Measurements from ENCODE around the gene DPP6. TPM values are rescaled to one million over a fixed set of nuclear protein-coding genes. Genes with fewer than 3 reads are reported as not detected.

DPP6 gene
- total RNA-seq, 8 experiments from 2014 or later: 0.07 to 21.1 (median 1.7) TPM

DNA sequence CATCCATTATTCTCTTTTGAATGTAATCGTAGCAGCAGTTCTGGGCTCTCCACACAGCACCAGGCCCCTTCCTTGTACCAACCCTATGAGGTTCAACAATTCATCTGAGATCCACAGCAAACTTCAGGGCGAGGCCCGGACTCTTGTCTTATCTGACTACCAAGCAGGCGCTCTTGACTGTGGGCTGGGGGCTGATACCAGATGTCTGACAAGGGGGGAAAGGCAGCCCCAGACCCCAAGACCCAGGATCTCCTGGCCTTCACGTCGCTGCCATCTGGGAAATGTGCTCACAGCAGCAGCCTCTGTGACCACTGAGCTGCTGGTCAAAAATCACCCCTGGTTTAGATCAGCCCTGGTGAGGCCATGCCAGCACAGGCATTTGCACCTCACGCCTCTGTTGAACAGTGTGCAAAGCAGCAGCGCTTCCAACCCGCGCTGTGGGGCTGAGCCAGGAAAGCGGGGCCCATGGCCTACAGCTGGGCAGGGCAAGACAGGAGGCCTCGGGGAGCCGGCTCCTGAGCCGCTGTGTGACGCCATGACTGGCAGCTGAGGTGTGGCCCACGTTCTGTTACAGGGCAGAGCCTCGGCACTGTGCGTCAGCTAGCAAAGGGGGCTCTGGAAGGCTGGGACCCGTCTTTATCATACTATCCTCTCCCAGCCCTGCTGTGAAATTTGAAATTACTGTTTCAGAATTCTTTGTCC is 806.8 kb downstream of the DPP6 start:
- in situ Hi-C loops (cut with MboI; ENCODE audit: low pct_unique_long_range_greater_than_20kb in 2 of 9, low sequenced_read_pairs in 9 of 9, unreplicated experiment in 9 of 9): no loop called here
- Histone ChIP-seq H3K4me3 (no peak overlapping the region), H3K4me1 (replicated peaks in 1 of 2) (no peaks in the 10 kb centered on the region), H3K27ac (no peak overlapping the region)
- ATAC-seq (replicated peaks in 6 of 8): no peak
- WGBS, 10 experiments: 0 to 100% (median 40%) methylated on average over 1 to 6 of the region's 19 CpGs; no CpG with 5 or more reads in 1 of the 10 experiments

- ATAC-seq (replicated peaks in 6 of 8): no peak
- WGBS, 10 experiments: 0 to 97% (median 61%) methylated on average over 1 to 10 of the region's 21 CpGs; no CpG with 5 or more reads in 4 of the 10 experiments
- in situ Hi-C loops (cut with MboI; ENCODE audit: low pct_unique_long_range_greater_than_20kb in 2 of 9, low sequenced_read_pairs in 9 of 9, unreplicated experiment in 9 of 9): no loop called here
Observed at GRCh38 chr7:154859747-154860620, 807.8 kb downstream of the DPP6 start.

GRCh38 chr7:154860621-154861375 is 808.6 kb downstream of the DPP6 start:
- no peak for ATAC-seq (replicated peaks in 6 of 8)
- in situ Hi-C loops (cut with MboI; ENCODE audit: low pct_unique_long_range_greater_than_20kb in 2 of 9, low sequenced_read_pairs in 9 of 9, unreplicated experiment in 9 of 9): no loop called here
- 0 to 91% (median 65%) methylated on average over 1 to 6 of the region's 7 CpGs; no CpG with 5 or more reads in 2 of the 10 experiments for WGBS, 10 experiments
- H3K4me1 ChIP-seq (replicated peaks in 1 of 2): no peaks in the 10 kb centered on the region
- no peak overlapping the region for H3K4me3 ChIP-seq
- H3K27ac ChIP-seq: no peak overlapping the region

More at GRCh38 chr7:154859747-154860620, 807.8 kb downstream of the DPP6 start:
- no peak overlapping the region for H3K4me3 ChIP-seq
- H3K27ac ChIP-seq: no peak overlapping the region
- H3K4me1 ChIP-seq (replicated peaks in 1 of 2): no peaks in the 10 kb centered on the region

DNA sequence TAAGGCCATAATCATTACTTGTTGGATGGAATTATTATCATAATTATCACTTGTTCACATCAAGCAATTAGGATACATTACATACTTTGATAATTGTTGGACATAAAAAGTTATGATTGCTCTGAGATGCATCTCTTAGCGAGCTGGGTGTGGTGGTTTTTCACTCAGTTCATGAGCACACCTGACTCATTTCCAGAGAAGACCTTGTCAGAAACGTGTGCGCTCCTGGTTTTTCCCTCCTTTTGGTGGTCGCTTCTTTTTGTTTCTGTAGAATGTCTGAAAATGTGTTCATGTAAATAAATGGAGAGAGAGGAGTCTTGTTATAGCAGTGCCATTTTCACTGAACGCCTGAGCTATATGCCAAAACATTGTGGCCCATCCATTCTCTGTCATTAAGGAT is 809.4 kb downstream of the DPP6 start:
- in situ Hi-C loops (cut with MboI; ENCODE audit: low pct_unique_long_range_greater_than_20kb in 2 of 9, low sequenced_read_pairs in 9 of 9, unreplicated experiment in 9 of 9): no loop called here

GRCh38 chr7:154862153-154862791 is 810.1 kb downstream of the DPP6 start:
- in situ Hi-C loops (cut with MboI; ENCODE audit: low pct_unique_long_range_greater_than_20kb in 2 of 9, low sequenced_read_pairs in 9 of 9, unreplicated experiment in 9 of 9): no loop called here
- Histone ChIP-seq H3K4me1 (replicated peaks in 1 of 2) (no peaks in the 10 kb centered on the region), H3K27ac (no peak overlapping the region), H3K4me3 (no peak overlapping the region)
- WGBS, 10 experiments: 0 to 96% (median 54%) methylated on average over 1 to 7 of the region's 16 CpGs; no CpG with 5 or more reads in 4 of the 10 experiments
- ATAC-seq (replicated peaks in 6 of 8): no peak

More for the DNA sequence above, 809.4 kb downstream of the DPP6 start:
- no peak for ATAC-seq (replicated peaks in 6 of 8)
- Histone ChIP-seq H3K4me3 (no peak overlapping the region), H3K27ac (no peak overlapping the region), H3K4me1 (replicated peaks in 1 of 2) (no peaks in the 10 kb centered on the region)
- 7 to 93% (median 25%) methylated on average over 2 to 5 of the region's 5 CpGs; no CpG with 5 or more reads in 3 of the 10 experiments for WGBS, 10 experiments

DNA sequence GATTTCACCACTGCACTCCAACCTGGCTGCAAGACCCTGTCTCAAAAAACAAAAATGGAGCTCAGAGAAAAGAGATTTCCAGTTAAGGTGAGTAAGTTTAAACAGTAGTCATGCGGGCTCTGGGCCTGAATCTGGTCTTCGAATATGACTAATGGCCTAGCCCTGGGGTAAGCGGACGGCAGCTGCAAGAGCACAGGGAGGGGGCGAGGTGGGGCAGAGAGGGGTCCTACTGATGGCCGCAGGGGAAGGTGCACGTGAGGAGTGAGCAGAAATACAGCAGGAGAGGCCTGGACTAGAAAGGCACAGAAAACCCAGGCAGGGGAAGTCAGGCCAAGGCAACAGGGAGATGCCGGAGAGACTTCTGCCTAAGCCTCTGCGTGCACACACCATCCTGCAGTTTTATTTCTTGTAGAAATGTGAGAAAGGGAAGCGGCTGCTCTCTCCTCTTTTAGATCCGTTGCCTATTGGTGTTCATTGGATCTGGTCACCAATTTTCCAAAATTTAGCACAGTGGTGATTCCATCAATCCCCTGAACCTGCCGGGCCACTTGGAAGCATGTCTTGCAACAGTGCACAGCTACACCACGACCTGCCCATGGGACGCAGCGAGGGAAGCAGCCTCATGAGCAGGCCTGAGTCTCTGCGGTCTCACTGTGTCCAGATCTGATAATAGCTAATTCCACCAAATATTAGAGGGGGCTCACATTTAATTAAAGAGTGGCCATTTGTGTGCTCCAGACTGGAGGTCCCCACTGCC is 811.7 kb downstream of the DPP6 start:
- H3K4me3 ChIP-seq: no peak overlapping the region
- 0 to 91% (median 63%) methylated on average over 1 to 8 of the region's 16 CpGs; no CpG with 5 or more reads in 2 of the 10 experiments for WGBS, 10 experiments
- in situ Hi-C loops (cut with MboI; ENCODE audit: low pct_unique_long_range_greater_than_20kb in 2 of 9, low sequenced_read_pairs in 9 of 9, unreplicated experiment in 9 of 9): no loop called here
- no peak for ATAC-seq (replicated peaks in 6 of 8)
- H3K27ac ChIP-seq: no peak overlapping the region
- no peaks in the 10 kb centered on the region for H3K4me1 ChIP-seq (replicated peaks in 1 of 2)

- in situ Hi-C loops (cut with MboI; ENCODE audit: low pct_unique_long_range_greater_than_20kb in 2 of 9, low sequenced_read_pairs in 9 of 9, unreplicated experiment in 9 of 9): no loop called here
- Histone ChIP-seq H3K4me1 (replicated peaks in 1 of 2) (no peaks in the 10 kb centered on the region), H3K27ac (no peak overlapping the region), H3K4me3 (no peak overlapping the region)
- ATAC-seq (replicated peaks in 6 of 8): no peak
- WGBS, 10 experiments: 0 to 100% (median 70%) methylated on average over 1 to 6 of the region's 6 CpGs; no CpG with 5 or more reads in 3 of the 10 experiments
Observed at GRCh38 chr7:154864523-154864891, 812.3 kb downstream of the DPP6 start.

DNA sequence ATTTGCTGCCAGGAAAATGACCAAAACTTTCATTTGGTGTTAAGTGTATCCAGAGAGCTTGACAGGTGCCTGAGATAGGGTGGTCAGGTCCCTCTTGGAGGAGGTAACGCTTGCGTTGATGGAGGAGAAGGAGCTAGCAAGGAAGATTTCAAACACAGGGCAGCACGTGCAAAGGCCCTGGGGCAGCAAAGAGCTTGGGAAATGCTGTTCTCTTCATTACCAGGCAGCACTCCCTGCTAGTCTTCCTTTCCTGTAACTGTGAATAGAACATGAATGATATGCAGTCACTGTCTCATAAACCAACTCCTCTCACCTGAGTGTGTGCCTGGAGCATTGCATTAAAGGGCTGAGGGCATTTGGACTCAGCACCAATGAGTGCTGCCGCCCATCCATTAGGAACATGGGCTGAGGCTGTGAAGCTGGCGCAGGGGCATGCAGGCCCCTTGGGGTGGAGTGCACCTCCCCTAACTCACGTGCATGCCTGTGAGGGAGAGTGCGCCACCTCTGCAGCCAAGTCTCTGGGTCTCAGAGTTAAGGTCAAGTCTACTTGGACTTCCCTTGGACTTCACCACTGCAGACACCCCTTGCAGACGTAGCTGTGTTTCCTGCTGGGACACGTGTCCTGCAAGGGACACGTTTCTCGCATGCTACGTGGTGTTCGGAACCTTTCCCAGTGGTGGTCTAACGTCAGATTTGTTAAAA is 813.9 kb downstream of the DPP6 start:
- in situ Hi-C loops (cut with MboI; ENCODE audit: low pct_unique_long_range_greater_than_20kb in 2 of 9, low sequenced_read_pairs in 9 of 9, unreplicated experiment in 9 of 9): no loop called here
- 20 to 100% (median 79%) methylated on average over 1 to 10 of the region's 14 CpGs; no CpG with 5 or more reads in 1 of the 10 experiments for WGBS, 10 experiments
- ATAC-seq (replicated peaks in 6 of 8): no peak
- Histone ChIP-seq H3K4me3 (no peak overlapping the region), H3K27ac (no peak overlapping the region), H3K4me1 (replicated peaks in 1 of 2) (no peaks in the 10 kb centered on the region)

- H3K27ac ChIP-seq: no peak overlapping the region
- 8 to 88% (median 53%) methylated on average over 3 to 8 of the region's 10 CpGs; no CpG with 5 or more reads in 2 of the 10 experiments for WGBS, 10 experiments
- in situ Hi-C loops (cut with MboI; ENCODE audit: low pct_unique_long_range_greater_than_20kb in 2 of 9, low sequenced_read_pairs in 9 of 9, unreplicated experiment in 9 of 9): no loop called here
- no peak for ATAC-seq (replicated peaks in 6 of 8)
- H3K4me1 ChIP-seq (replicated peaks in 1 of 2): no peaks in the 10 kb centered on the region
- H3K4me3 ChIP-seq: no peak overlapping the region
Observed at GRCh38 chr7:154867068-154867467, 814.9 kb downstream of the DPP6 start.

DNA sequence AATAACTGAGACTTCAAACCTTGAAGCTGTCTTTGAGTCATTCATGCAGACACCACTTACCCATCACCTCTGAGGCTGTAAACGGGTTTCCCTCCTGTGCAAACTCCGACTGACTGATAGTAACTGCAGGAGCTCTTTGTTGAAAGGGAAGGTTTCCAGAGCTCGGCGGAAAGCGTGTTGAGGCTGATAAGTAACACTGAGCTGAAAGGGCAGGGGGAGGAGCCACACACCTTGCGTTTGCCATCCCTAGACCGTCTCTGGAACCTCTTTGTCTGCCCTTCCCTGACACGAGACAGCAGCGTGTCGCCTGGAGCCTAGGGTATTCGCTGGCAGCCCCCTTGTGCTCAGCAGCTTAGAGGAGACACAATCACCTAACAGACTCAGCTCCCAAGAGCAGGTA is 816.7 kb downstream of the DPP6 start:
- H3K4me3 ChIP-seq: no peak overlapping the region
- ATAC-seq (replicated peaks in 6 of 8): no peak
- no peak overlapping the region for H3K27ac ChIP-seq
- WGBS, 10 experiments: 0 to 80% (median 7%) methylated on average over 1 to 6 of the region's 11 CpGs; no CpG with 5 or more reads in 3 of the 10 experiments
- in situ Hi-C loops (cut with MboI; ENCODE audit: low pct_unique_long_range_greater_than_20kb in 2 of 9, low sequenced_read_pairs in 9 of 9, unreplicated experiment in 9 of 9): no loop called here
- H3K4me1 ChIP-seq (replicated peaks in 1 of 2): no peaks in the 10 kb centered on the region

DNA sequence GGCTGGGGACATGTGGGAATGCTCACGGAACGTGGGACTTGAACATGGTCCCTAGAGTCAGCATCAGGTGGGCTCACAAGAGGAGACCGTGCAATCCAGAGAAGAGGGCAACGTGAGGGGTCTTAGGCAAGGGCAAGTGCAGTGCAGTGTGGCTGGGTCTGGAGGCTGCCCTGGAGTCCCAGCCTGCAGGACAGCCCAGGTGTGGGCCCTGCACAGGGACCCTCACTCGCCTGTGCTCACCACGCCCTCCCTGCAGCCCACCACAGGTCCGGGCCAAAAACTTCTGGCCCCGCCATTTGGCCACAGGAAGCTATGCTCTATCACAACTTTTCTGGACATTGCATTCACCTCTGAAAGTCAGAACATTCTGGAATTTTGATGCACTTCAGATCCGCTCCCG is 817.2 kb downstream of the DPP6 start:
- ATAC-seq (replicated peaks in 6 of 8): no peak
- WGBS, 10 experiments: 93 to 94% methylated on average over 2 to 3 of the region's 10 CpGs; no CpG with 5 or more reads in 8 of the 10 experiments
- no peak overlapping the region for H3K27ac ChIP-seq
- no peaks in the 10 kb centered on the region for H3K4me1 ChIP-seq (replicated peaks in 1 of 2)
- no peak overlapping the region for H3K4me3 ChIP-seq
- in situ Hi-C loops (cut with MboI; ENCODE audit: low pct_unique_long_range_greater_than_20kb in 2 of 9, low sequenced_read_pairs in 9 of 9, unreplicated experiment in 9 of 9): no loop called here

Data from motor neuron (in vitro differentiated cells).